ENCODE results near the gene RABAC1. TPM values are rescaled to one million over a fixed set of nuclear protein-coding genes. Genes with fewer than 3 reads are reported as not detected.

The RABAC1 gene
- total RNA-seq, 1 experiment from 2014 or later = 66.3 TPM

GRCh38 chr19:41990028-41990427 is 30.9 kb upstream of the RABAC1 start:
- Histone ChIP-seq H4K20me1 (ENCODE audit: insufficient read depth) (no peaks in the 10 kb centered on the region), H3K9ac (ENCODE audit: low read length) (no peak overlapping the region), H3K4me1 (ENCODE audit: control insufficient read depth in 1 of 2, insufficient read depth in 2 of 2, low read length in 2 of 2) (peaks cover 4 to 10% of the 10 kb centered on the region in 2 experiments; a peak in 3 of 4 replicates), H3K9me3 (ENCODE audit: control insufficient read depth in 1 of 2, insufficient read depth in 1 of 2, low read depth in 1 of 2, low read length in 2 of 2) (no peaks in the 10 kb centered on the region), H3K4me3 (replicated peaks in 1 of 2; ENCODE audit: low read depth in 1 of 2, low read length in 2 of 2) (no peak overlapping the region), H3K79me2 (ENCODE audit: insufficient read depth, low read length) (no peaks in the 10 kb centered on the region), H2AFZ (ENCODE audit: low read depth, low read length, poor library complexity, severe bottlenecking) (no peak overlapping the region), H3K27me3 (ENCODE audit: insufficient read depth, low read length) (no peaks in the 10 kb centered on the region), H3K27ac (ENCODE audit: low read depth, low read length) (no peak overlapping the region), H3K4me2 (ENCODE audit: low read length) (no peak overlapping the region), H3K9me2 (ENCODE audit: insufficient read depth) (no peaks in the 10 kb centered on the region), H3K36me3 (ENCODE audit: control insufficient read depth in 1 of 2, insufficient read depth in 2 of 2, low read length in 2 of 2) (peaks cover 0 to 7% of the 10 kb centered on the region in 2 experiments; a peak in 1 of 4 replicates)
- TF ChIP-seq, protein P1, sequence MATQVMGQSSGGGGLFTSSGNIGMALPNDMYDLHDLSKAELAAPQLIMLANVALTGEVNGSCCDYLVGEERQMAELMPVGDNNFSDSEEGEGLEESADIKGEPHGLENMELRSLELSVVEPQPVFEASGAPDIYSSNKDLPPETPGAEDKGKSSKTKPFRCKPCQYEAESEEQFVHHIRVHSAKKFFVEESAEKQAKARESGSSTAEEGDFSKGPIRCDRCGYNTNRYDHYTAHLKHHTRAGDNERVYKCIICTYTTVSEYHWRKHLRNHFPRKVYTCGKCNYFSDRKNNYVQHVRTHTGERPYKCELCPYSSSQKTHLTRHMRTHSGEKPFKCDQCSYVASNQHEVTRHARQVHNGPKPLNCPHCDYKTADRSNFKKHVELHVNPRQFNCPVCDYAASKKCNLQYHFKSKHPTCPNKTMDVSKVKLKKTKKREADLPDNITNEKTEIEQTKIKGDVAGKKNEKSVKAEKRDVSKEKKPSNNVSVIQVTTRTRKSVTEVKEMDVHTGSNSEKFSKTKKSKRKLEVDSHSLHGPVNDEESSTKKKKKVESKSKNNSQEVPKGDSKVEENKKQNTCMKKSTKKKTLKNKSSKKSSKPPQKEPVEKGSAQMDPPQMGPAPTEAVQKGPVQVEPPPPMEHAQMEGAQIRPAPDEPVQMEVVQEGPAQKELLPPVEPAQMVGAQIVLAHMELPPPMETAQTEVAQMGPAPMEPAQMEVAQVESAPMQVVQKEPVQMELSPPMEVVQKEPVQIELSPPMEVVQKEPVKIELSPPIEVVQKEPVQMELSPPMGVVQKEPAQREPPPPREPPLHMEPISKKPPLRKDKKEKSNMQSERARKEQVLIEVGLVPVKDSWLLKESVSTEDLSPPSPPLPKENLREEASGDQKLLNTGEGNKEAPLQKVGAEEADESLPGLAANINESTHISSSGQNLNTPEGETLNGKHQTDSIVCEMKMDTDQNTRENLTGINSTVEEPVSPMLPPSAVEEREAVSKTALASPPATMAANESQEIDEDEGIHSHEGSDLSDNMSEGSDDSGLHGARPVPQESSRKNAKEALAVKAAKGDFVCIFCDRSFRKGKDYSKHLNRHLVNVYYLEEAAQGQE (IDR thresholded peaks at IDR 0.05; ENCODE audit: low read depth) = no peak
- TF ChIP-seq ELF1 (IDR thresholded peaks at IDR 0.05; ENCODE audit: borderline replicate concordance, low read depth) = no peak
- TF ChIP-seq SRF (IDR thresholded peaks at IDR 0.05; ENCODE audit: low read depth) = no peak
- TF ChIP-seq YY1 (IDR thresholded peaks at IDR 0.05; ENCODE audit: extremely low read depth, insufficient replicate concordance, low read depth, low read length) = no peak
- TF ChIP-seq FOSL1 (IDR thresholded peaks at IDR 0.05; ENCODE audit: low read depth) = no peak
- TF ChIP-seq, protein P2, sequence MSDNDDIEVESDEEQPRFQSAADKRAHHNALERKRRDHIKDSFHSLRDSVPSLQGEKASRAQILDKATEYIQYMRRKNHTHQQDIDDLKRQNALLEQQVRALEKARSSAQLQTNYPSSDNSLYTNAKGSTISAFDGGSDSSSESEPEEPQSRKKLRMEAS (IDR thresholded peaks at IDR 0.05) = no peak
- no peak for TF ChIP-seq JUND (IDR thresholded peaks at IDR 0.05)
- TF ChIP-seq CBX3 (IDR thresholded peaks at IDR 0.05; ENCODE audit: low read depth) = no peak
- no peak for TF ChIP-seq CTCF (IDR thresholded peaks at IDR 0.05 in 2 of 3, conservative IDR thresholded peaks at IDR 0.05 in 1 of 3; ENCODE audit: borderline replicate concordance in 1 of 3, insufficient read depth in 1 of 3, low read depth in 2 of 3, low read length in 2 of 3)
- POLR2A ChIA-PET = no interaction called here
- CTCF ChIA-PET = no interaction called here
- no TSS peak for BruUV-seq (replicated peaks)
- RAD21 ChIA-PET (ENCODE audit: low non-redundant PET in 1 of 2, low total read pairs in 2 of 2, uncharacterized antibody in 2 of 2, unreplicated experiment in 2 of 2) = no interaction called here
- no peak for DNase-seq (ENCODE audit: low read depth, low spot score)
- intact Hi-C loops (cut with micrococcal nuclease) = loop anchor here (10.0 kb wide), 1 partner anchor 105 kb away; no protein-coding TSS in a partner anchor
- no peak for ATAC-seq

All from HCT116 (cell line).